Kidney (tissue), 22 donors: ENCODE data around the gene SEC31A. TPM values are rescaled to one million over a fixed set of nuclear protein-coding genes. Genes with fewer than 3 reads are reported as not detected.

Experiments
- DNase-seq, 5 donors: peaks; one replicate each; pipeline ENCODE4 v3.0.0-alpha.2; 2013 to 2020
- FAIRE-seq: peaks from 2 replicates; lab custom pipeline; 2012; peaks lifted over from hg19 to GRCh38; lab: Jason Lieb, UNC
- H3K27ac ChIP-seq, 2 donors: one replicate each; pipeline ENCODE4 v1.7.0; 2013; ENCODE audit warnings: low read depth in 2 of 2, low read length in 2 of 2, inconsistent platforms in 1 of 2
- H3K27me3 ChIP-seq: one replicate; pipeline ENCODE4 v1.7.1; 2013; ENCODE audit warnings: low read length, inconsistent platforms; ENCODE audit not compliant: control insufficient read depth, insufficient read depth
- H3K36me3 ChIP-seq, 3 donors: one replicate each; pipeline versions ENCODE4 v1.7.0 to v1.7.1; 2013; ENCODE audit warnings: low read length in 3 of 3, control low read depth in 1 of 3, inconsistent platforms in 1 of 3; ENCODE audit not compliant: insufficient read depth in 3 of 3, control insufficient read depth in 2 of 3
- H3K4me1 ChIP-seq, 3 donors: one replicate each; pipeline versions ENCODE4 v1.7.0 to v1.7.1; 2013; ENCODE audit warnings: low read length in 3 of 3, inconsistent platforms in 1 of 3, low read depth in 1 of 3; ENCODE audit not compliant: control insufficient read depth in 2 of 3, insufficient read depth in 2 of 3
- H3K4me3 ChIP-seq, 3 donors: one replicate each; pipeline versions ENCODE4 v1.7.0 to v1.8.1; 2013; ENCODE audit warnings: low read length in 3 of 3, control low read depth in 1 of 3, inconsistent platforms in 1 of 3
- H3K9ac ChIP-seq, 3 donors: one replicate each; pipeline versions ENCODE4 v1.7.0 to v1.7.1; 2013; ENCODE audit warnings: low read length in 3 of 3, control low read depth in 1 of 3, inconsistent platforms in 1 of 3
- H3K9me3 ChIP-seq, 3 donors: one replicate each; pipeline versions ENCODE4 v1.7.0 to v1.7.1; 2013; ENCODE audit warnings: low read length in 3 of 3, control low read depth in 1 of 3, inconsistent platforms in 1 of 3; ENCODE audit not compliant: control insufficient read depth in 2 of 3, insufficient read depth in 1 of 3
- intact Hi-C: fragments of 100-400 bp; cut with DNase I; formaldehyde crosslinking; loops from one replicate; pipeline ENCODE4 v1.11.1; 2022
- long read RNA-seq, 10 donors: library from polyadenylated mRNA in 1 of 10; unstranded in 1 of 10; transcript quantifications; one replicate each; pipeline ENCODE4 v2.0.0 and lab custom pipeline, GENCODE V29; 2021 to 2026
- polyA plus RNA-seq: library from polyadenylated mRNA; stranded (reverse); fragments of 350-450 nt; fragmentation: Illumina TruSeq; extraction: RNeasy Lipid Tissue Mini Kit (QIAGEN cat#74804); gene quantifications from one replicate; pipeline ENCODE4 v1.2.3, GENCODE V29; 2014; ENCODE audit warnings: low read depth, low replicate concordance; ENCODE audit not compliant: insufficient read depth
- total RNA-seq: library from RNA; stranded (reverse); fragmentation: NEBNext Ultra II Directional; extraction: Animal tissue kit (Norgen Biotek cat#: 25700); gene quantifications from one replicate; pipeline ENCODE4 v1.2.1, GENCODE V29; 2021
- TF ChIP-seq, protein P1 (sequence below): IDR thresholded peaks from 3 replicates; pipeline ENCODE4 v1.5.1; 2012; ENCODE audit warnings: mild to moderate bottlenecking, moderate library complexity, borderline replicate concordance; ENCODE audit not compliant: insufficient read depth; ENCODE audit errors: extremely low read depth
- donor health status: control.
- donor health status: control.
- donor health status: control.
- donor health status: control.
- donor health status: control.
- donor health status: DM: yes; HTN: yes; CAD: no.
- donor health status: Normal renal cell carcinoma (clear cell type).

Gene SEC31A, protein sequence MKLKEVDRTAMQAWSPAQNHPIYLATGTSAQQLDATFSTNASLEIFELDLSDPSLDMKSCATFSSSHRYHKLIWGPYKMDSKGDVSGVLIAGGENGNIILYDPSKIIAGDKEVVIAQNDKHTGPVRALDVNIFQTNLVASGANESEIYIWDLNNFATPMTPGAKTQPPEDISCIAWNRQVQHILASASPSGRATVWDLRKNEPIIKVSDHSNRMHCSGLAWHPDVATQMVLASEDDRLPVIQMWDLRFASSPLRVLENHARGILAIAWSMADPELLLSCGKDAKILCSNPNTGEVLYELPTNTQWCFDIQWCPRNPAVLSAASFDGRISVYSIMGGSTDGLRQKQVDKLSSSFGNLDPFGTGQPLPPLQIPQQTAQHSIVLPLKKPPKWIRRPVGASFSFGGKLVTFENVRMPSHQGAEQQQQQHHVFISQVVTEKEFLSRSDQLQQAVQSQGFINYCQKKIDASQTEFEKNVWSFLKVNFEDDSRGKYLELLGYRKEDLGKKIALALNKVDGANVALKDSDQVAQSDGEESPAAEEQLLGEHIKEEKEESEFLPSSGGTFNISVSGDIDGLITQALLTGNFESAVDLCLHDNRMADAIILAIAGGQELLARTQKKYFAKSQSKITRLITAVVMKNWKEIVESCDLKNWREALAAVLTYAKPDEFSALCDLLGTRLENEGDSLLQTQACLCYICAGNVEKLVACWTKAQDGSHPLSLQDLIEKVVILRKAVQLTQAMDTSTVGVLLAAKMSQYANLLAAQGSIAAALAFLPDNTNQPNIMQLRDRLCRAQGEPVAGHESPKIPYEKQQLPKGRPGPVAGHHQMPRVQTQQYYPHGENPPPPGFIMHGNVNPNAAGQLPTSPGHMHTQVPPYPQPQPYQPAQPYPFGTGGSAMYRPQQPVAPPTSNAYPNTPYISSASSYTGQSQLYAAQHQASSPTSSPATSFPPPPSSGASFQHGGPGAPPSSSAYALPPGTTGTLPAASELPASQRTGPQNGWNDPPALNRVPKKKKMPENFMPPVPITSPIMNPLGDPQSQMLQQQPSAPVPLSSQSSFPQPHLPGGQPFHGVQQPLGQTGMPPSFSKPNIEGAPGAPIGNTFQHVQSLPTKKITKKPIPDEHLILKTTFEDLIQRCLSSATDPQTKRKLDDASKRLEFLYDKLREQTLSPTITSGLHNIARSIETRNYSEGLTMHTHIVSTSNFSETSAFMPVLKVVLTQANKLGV
- total RNA-seq (204 TPM), polyA plus RNA-seq (104 TPM)
- long read RNA-seq, donor 1, partial matches to known transcripts = 7 of 18 reads
- long read RNA-seq, donor 1, other reads (novel, unspliced or antisense) = 0 of 18 reads
- long read RNA-seq, donor 2, partial matches to known transcripts = 34 of 40 reads
- long read RNA-seq, donor 2, other reads (novel, unspliced or antisense) = 0 of 40 reads
- long read RNA-seq, donor 3, full-length matches to known transcripts = 11 of 28 reads
- long read RNA-seq, donor 3, partial matches to known transcripts = 17 of 28 reads
- long read RNA-seq, donor 3, other reads (novel, unspliced or antisense) = 0 of 28 reads
- long read RNA-seq, donor 4, full-length matches to known transcripts = 13 of 65 reads
- long read RNA-seq, donor 4, partial matches to known transcripts = 52 of 65 reads
- long read RNA-seq, donor 4, other reads (novel, unspliced or antisense) = 0 of 65 reads
- long read RNA-seq, donor 5, partial matches to known transcripts = 0 of 1 reads
- long read RNA-seq, donor 5, other reads (novel, unspliced or antisense) = 0 of 1 reads
- long read RNA-seq, donor 6, partial matches to known transcripts = 67 of 78 reads
- long read RNA-seq, donor 6, other reads (novel, unspliced or antisense) = 0 of 78 reads
- long read RNA-seq, donor 7, transcript SEC31A-206 (12 exons, 1,717 nt) = major isoform, 5 of 59 reads
- long read RNA-seq, donor 7, partial matches to known transcripts = 29 of 59 reads
- long read RNA-seq, donor 7, other reads (novel, unspliced or antisense) = 17 of 59 reads
- long read RNA-seq, donor 8, transcript SEC31A-241 (3 exons, 829 nt) = major isoform, 6 of 42 reads
- long read RNA-seq, donor 8, partial matches to known transcripts = 27 of 42 reads
- long read RNA-seq, donor 8, other reads (novel, unspliced or antisense) = 0 of 42 reads
- long read RNA-seq, donor 9, partial matches to known transcripts = 5 of 11 reads
- long read RNA-seq, donor 9, other reads (novel, unspliced or antisense) = 0 of 11 reads
- long read RNA-seq, donor 10, transcript SEC31A-216 (2 exons, 631 nt) = major isoform, 8 of 52 reads
- long read RNA-seq, donor 10, transcript SEC31A-206 (12 exons, 1,717 nt) = minor isoform, 5 of 52 reads
- long read RNA-seq, donor 10, partial matches to known transcripts = 33 of 52 reads
- long read RNA-seq, donor 10, other reads (novel, unspliced or antisense) = 0 of 52 reads

DNA sequence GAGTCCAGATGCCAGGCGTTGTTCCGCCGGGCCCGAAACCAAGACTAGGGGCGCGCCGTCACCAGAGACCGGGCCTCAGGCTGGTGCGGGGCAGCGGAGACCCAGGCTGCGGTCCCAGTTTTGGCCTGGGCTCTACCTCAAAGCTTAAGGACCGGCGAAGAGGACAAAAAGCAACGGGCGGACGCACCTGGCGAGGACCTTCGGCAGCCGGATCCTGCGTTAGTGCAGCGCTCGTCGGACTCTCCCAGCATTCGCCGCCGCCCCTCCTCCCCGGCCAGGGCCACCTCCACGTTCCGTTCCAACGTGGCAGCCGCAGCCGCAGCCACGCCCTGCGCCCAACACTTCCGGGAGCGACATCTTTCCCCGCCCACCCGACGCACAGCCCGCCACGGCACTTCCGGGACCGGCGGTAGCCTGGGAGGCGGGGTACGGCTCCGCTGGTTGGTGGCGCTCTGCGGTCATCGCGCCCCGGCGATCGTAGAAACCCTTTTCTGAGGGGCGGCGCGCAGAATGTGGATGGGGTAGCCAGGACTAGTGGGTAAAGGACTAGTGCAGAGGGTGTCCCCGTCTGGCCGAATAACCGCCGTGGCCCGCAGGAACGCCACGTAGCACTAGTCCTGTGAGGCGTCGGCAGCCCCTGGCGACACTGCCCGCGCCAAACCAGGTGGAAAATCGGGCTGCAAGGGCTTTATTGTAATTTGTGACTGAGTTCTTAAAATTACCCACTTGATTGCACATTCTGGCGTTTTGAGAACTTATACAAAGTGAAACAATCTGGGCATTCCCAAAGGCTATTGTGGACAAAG lies at the start of gene SEC31A:
Gene SEC31A (minus strand): TSS at position 253 of the 806 bp plus-strand sequence. CDS start 9,217 bp downstream, outside the sequence.
- H3K4me1 ChIP-seq = peaks cover 0 to 15% (median 0%) of the 10 kb centered on the region in 3 donors
- intact Hi-C loops = no loop called here
- H3K36me3 ChIP-seq = peaks cover 8 to 12% (median 11%) of the 10 kb centered on the region in 3 donors
- peak; percentile 97 to 99 (median 98) for DNase-seq
- H3K9ac ChIP-seq = peak within 1 kb of the TSS; percentile 87 to 97 (median 88)
- no peak for FAIRE-seq
- H3K9me3 ChIP-seq = no peaks in the 10 kb centered on the region
- no peaks in the 10 kb centered on the region for H3K27me3 ChIP-seq
- TF ChIP-seq, protein P1, sequence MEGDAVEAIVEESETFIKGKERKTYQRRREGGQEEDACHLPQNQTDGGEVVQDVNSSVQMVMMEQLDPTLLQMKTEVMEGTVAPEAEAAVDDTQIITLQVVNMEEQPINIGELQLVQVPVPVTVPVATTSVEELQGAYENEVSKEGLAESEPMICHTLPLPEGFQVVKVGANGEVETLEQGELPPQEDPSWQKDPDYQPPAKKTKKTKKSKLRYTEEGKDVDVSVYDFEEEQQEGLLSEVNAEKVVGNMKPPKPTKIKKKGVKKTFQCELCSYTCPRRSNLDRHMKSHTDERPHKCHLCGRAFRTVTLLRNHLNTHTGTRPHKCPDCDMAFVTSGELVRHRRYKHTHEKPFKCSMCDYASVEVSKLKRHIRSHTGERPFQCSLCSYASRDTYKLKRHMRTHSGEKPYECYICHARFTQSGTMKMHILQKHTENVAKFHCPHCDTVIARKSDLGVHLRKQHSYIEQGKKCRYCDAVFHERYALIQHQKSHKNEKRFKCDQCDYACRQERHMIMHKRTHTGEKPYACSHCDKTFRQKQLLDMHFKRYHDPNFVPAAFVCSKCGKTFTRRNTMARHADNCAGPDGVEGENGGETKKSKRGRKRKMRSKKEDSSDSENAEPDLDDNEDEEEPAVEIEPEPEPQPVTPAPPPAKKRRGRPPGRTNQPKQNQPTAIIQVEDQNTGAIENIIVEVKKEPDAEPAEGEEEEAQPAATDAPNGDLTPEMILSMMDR = no peak
- H3K4me3 ChIP-seq = peak within 1 kb of the TSS; percentile 82 to 94 (median 91)
- peak within 1 kb of the TSS; percentile 97 for H3K27ac ChIP-seq

GRCh38 chr4:82939414-82939813 lies 48.5 kb upstream of the SEC31A start:
- FAIRE-seq (no peak), DNase-seq (no peak)
- H3K9ac ChIP-seq = no peak overlapping the region
- peaks cover 0 to 19% (median 7%) of the 10 kb centered on the region in 3 donors for H3K36me3 ChIP-seq
- TF ChIP-seq, protein P1 = no peak
- no peaks in the 10 kb centered on the region for H3K9me3 ChIP-seq
- H3K4me3 ChIP-seq = no peak overlapping the region
- H3K27ac ChIP-seq = no peak overlapping the region
- no peaks in the 10 kb centered on the region for H3K4me1 ChIP-seq
- no peaks in the 10 kb centered on the region for H3K27me3 ChIP-seq
- intact Hi-C loops = no loop called here
